ENCODE measurements around the gene PPARG.

GRCh38 chr3:12288182-12289129, at the start of gene PPARG:
- TF ChIP-seq, protein P1, sequence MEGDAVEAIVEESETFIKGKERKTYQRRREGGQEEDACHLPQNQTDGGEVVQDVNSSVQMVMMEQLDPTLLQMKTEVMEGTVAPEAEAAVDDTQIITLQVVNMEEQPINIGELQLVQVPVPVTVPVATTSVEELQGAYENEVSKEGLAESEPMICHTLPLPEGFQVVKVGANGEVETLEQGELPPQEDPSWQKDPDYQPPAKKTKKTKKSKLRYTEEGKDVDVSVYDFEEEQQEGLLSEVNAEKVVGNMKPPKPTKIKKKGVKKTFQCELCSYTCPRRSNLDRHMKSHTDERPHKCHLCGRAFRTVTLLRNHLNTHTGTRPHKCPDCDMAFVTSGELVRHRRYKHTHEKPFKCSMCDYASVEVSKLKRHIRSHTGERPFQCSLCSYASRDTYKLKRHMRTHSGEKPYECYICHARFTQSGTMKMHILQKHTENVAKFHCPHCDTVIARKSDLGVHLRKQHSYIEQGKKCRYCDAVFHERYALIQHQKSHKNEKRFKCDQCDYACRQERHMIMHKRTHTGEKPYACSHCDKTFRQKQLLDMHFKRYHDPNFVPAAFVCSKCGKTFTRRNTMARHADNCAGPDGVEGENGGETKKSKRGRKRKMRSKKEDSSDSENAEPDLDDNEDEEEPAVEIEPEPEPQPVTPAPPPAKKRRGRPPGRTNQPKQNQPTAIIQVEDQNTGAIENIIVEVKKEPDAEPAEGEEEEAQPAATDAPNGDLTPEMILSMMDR (IDR thresholded peaks at IDR 0.05), result no peak
- TF ChIP-seq POLR2A (IDR thresholded peaks at IDR 0.05) (no peak), POLR2AphosphoS5 (IDR thresholded peaks at IDR 0.05; ENCODE audit: insufficient read depth in 1 of 2, low read depth in 1 of 2) (peak in 1 of 2 donors; percentile 64)

Data from vagina (tissue), 2 donors.